Aorta (tissue), 5 donors: ENCODE data around the gene SEC61B. TPM values are rescaled to one million over a fixed set of nuclear protein-coding genes. Genes with fewer than 3 reads are reported as not detected.

Source experiments
- ATAC-seq: fragments of 200-7000 bp; cut with Tn5 transposase; one replicate; pipeline ENCODE4 v1.9.1; 2022; ENCODE audit warnings: moderate library complexity; ENCODE audit not compliant: low FRiP score
- DNase-seq, 2 donors: peaks; one replicate each; pipeline ENCODE4 v3.0.0-alpha.2; 2020
- H3K27ac ChIP-seq, 2 donors: one replicate each; pipeline ENCODE4 v1.5.1; 2013; ENCODE audit warnings: low read length in 2 of 2, mild to moderate bottlenecking in 2 of 2, moderate library complexity in 2 of 2, control low read depth in 1 of 2, inconsistent platforms in 1 of 2, low read depth in 1 of 2
- H3K27me3 ChIP-seq, 2 donors: one replicate each; pipeline ENCODE4 v1.6.1; 2013; ENCODE audit warnings: control low read depth in 1 of 2, low read length in 1 of 2, mild to moderate bottlenecking in 1 of 2, moderate library complexity in 1 of 2; ENCODE audit not compliant: insufficient read depth in 2 of 2, control insufficient read depth in 1 of 2
- H3K36me3 ChIP-seq, 2 donors: one replicate each; pipeline ENCODE4 v1.6.1; 2013; ENCODE audit warnings: control low read depth in 1 of 2, low read length in 1 of 2, mild to moderate bottlenecking in 1 of 2; ENCODE audit not compliant: insufficient read depth in 2 of 2, control insufficient read depth in 1 of 2
- H3K4me1 ChIP-seq, 2 donors: one replicate each; pipeline ENCODE4 v1.6.1; 2013; ENCODE audit warnings: low read length in 2 of 2, control low read depth in 1 of 2, mild to moderate bottlenecking in 1 of 2, moderate library complexity in 1 of 2; ENCODE audit not compliant: insufficient read depth in 2 of 2, control insufficient read depth in 1 of 2
- H3K4me3 ChIP-seq, 2 donors: one replicate each; pipeline ENCODE4 v1.5.1; 2013; ENCODE audit warnings: low read length in 2 of 2, control low read depth in 1 of 2, mild to moderate bottlenecking in 1 of 2
- H3K9me3 ChIP-seq: one replicate; pipeline ENCODE4 v1.6.1; 2013; ENCODE audit warnings: mild to moderate bottlenecking, low read length; ENCODE audit not compliant: control insufficient read depth
- WGBS, 2 donors: extraction: QIAGEN DNeasy Blood & Tissue Kit; methylation state at CpG; one replicate each; pipeline ENCODE4 v1.1.7; 2013; 5-methylcytosine and 5-hydroxymethylcytosine counted together
- intact Hi-C, 2 donors: fragments of 100-400 bp; cut with DNase I; formaldehyde crosslinking; loops; one replicate each; pipeline versions ENCODE4 v1.14.2 to v1.15.0; 2022
- polyA plus RNA-seq, 2 donors: library from polyadenylated mRNA; stranded (reverse); fragments of 200-250 nt; gene quantifications; one replicate each; pipeline ENCODE4 v1.2.3, GENCODE V29; 2013
- total RNA-seq, 2 donors: library from RNA; stranded (reverse); fragmentation: NEBNext Ultra II Directional; extraction: Animal tissue kit (Norgen Biotek cat#: 25700); gene quantifications; one replicate each; pipeline ENCODE4 v1.2.1, GENCODE V29; 2021
- donor health status: healthy with polysubstance abuse.
- donor health status: Bipolar disorder and iron deficiency.
- donor health status: DM: no; HTN: no; CAD: no.
- donor health status: DM: no; HTN: no; CAD: no.
- donor health status: DM: yes; HTN: yes; CAD: no.

The SEC61B gene
- total and polyA plus RNA-seq, 4 donors = 95.0 to 288 (median 156) TPM

- no peak for DNase-seq
- no peak overlapping the region for H3K4me3 ChIP-seq
- H3K4me1 ChIP-seq = no peaks in the 10 kb centered on the region
- no peaks in the 10 kb centered on the region for H3K36me3 ChIP-seq
- WGBS, 2 donors = 82 to 85% methylated on average over 15 of the region's 15 CpGs
- H3K9me3 ChIP-seq = no peaks in the 10 kb centered on the region
- no peak overlapping the region for H3K27ac ChIP-seq
- H3K27me3 ChIP-seq = no peaks in the 10 kb centered on the region
- intact Hi-C loops = no loop called here
- ATAC-seq = no peak
These were observed 31.8 kb downstream of the SEC61B start for GRCh38 chr9:99253772-99254431.

- Histone ChIP-seq H3K36me3 (no peaks in the 10 kb centered on the region), H3K27me3 (no peaks in the 10 kb centered on the region), H3K4me3 (no peak overlapping the region), H3K9me3 (no peaks in the 10 kb centered on the region), H3K27ac (no peak overlapping the region), H3K4me1 (no peaks in the 10 kb centered on the region)
- intact Hi-C loops = no loop called here
- no peak for DNase-seq
- no peak for ATAC-seq
- 92% methylated on average over 1 of the region's 1 CpG for WGBS, 2 donors
These were observed 33.6 kb downstream of the SEC61B start for GRCh38 chr9:99255651-99256050.

GRCh38 chr9:99257723-99258389 is 35.8 kb downstream of the SEC61B start:
- Histone ChIP-seq H3K9me3 (no peaks in the 10 kb centered on the region), H3K27ac (no peak overlapping the region), H3K4me3 (no peak overlapping the region), H3K4me1 (no peaks in the 10 kb centered on the region), H3K36me3 (no peaks in the 10 kb centered on the region), H3K27me3 (no peaks in the 10 kb centered on the region)
- WGBS, 2 donors = 95 to 96% methylated on average over 7 to 8 of the region's 8 CpGs
- DNase-seq (no peak), ATAC-seq (no peak)
- intact Hi-C loops = no loop called here

- H3K27ac ChIP-seq = peak overlapping the region in 1 of 2 donors; percentile 0
- 5 to 7% methylated on average over 27 of the region's 27 CpGs for WGBS, 2 donors
- peak; percentile 86 for ATAC-seq
- H3K9me3 ChIP-seq = no peaks in the 10 kb centered on the region
- H3K4me3 ChIP-seq = peak overlapping the region; percentile 6 to 15
- no peaks in the 10 kb centered on the region for H3K27me3 ChIP-seq
- no peaks in the 10 kb centered on the region for H3K4me1 ChIP-seq
- peak; percentile 87 to 90 for DNase-seq
- no peaks in the 10 kb centered on the region for H3K36me3 ChIP-seq
- intact Hi-C loops = no loop called here
These were observed 37.3 kb downstream of the SEC61B start for GRCh38 chr9:99259231-99259918.

GRCh38 chr9:99261923-99262322 is 39.8 kb downstream of the SEC61B start:
- H3K36me3 ChIP-seq = no peaks in the 10 kb centered on the region
- ATAC-seq = no peak
- intact Hi-C loops = loop anchor here in 1 of 2 donors (10.0 kb wide), 2 partner anchors 553 to 643 kb away; partner anchors contain the start of gene STX17
- no peaks in the 10 kb centered on the region for H3K9me3 ChIP-seq
- no peak for DNase-seq
- H3K27ac ChIP-seq = no peak overlapping the region
- no peak overlapping the region for H3K4me3 ChIP-seq
- WGBS, 2 donors = 78 to 81% methylated on average over 2 of the region's 2 CpGs
- H3K4me1 ChIP-seq = no peaks in the 10 kb centered on the region
- H3K27me3 ChIP-seq = no peaks in the 10 kb centered on the region

- H3K27ac ChIP-seq = no peak overlapping the region
- ATAC-seq = no peak
- H3K27me3 ChIP-seq = no peaks in the 10 kb centered on the region
- WGBS, 2 donors = 87 to 88% methylated on average over 7 of the region's 7 CpGs
- no peak for DNase-seq
- H3K4me3 ChIP-seq = no peak overlapping the region
- intact Hi-C loops = loop anchor here in 1 of 2 donors (10.0 kb wide), 2 partner anchors 552 to 642 kb away; partner anchors contain the start of gene STX17
- no peaks in the 10 kb centered on the region for H3K9me3 ChIP-seq
- no peaks in the 10 kb centered on the region for H3K36me3 ChIP-seq
- H3K4me1 ChIP-seq = no peaks in the 10 kb centered on the region
These were observed 40.9 kb downstream of the SEC61B start for GRCh38 chr9:99262949-99263418.

- WGBS, 2 donors = 91 to 99% methylated on average over 3 of the region's 3 CpGs
- Histone ChIP-seq H3K9me3 (no peaks in the 10 kb centered on the region), H3K27me3 (no peaks in the 10 kb centered on the region), H3K4me1 (no peaks in the 10 kb centered on the region), H3K27ac (no peak overlapping the region), H3K4me3 (no peak overlapping the region), H3K36me3 (no peaks in the 10 kb centered on the region)
- ATAC-seq (no peak), DNase-seq (no peak)
- intact Hi-C loops = loop anchor here in 1 of 2 donors (10.0 kb wide), 2 partner anchors 551 to 641 kb away; partner anchors contain the start of gene STX17
These were observed 42.1 kb downstream of the SEC61B start for GRCh38 chr9:99264070-99264680.

- Histone ChIP-seq H3K36me3 (no peaks in the 10 kb centered on the region), H3K27ac (no peak overlapping the region), H3K27me3 (no peaks in the 10 kb centered on the region), H3K9me3 (no peaks in the 10 kb centered on the region), H3K4me1 (no peaks in the 10 kb centered on the region), H3K4me3 (no peak overlapping the region)
- no peak for ATAC-seq
- no peak for DNase-seq
- intact Hi-C loops = loop anchor here (5.0 to 10.0 kb wide), 3 partner anchors 542 to 639 kb away; partner anchors contain the start of gene STX17 (in 1 of the 2)
- WGBS, 2 donors = 51 to 63% methylated on average over 2 of the region's 2 CpGs
These were observed 43.6 kb downstream of the SEC61B start for GRCh38 chr9:99265691-99266090.
